Measurements from ENCODE around the gene PHF21B.

DNA sequence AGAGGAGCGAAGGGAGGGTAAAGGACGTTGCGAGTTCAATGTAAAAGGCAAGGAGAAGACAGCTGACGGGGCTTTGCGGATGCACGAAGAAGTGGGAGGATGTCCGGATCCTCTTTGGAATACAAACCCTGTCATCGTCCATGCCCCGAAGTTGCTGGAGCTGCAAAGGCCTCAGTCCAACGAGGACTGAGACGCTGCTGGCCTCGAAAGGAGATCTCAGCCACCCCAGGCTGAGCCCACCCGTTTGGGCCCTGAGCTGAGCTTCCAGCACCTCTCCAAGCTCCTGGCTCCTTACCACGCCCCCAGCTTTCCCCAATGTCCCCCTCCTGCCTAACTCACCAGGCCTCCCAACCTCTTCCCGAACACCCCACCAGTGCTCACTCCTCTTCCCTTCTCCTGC, 46.1 kb upstream of the PHF21B start:
- TF ChIP-seq, protein P1, sequence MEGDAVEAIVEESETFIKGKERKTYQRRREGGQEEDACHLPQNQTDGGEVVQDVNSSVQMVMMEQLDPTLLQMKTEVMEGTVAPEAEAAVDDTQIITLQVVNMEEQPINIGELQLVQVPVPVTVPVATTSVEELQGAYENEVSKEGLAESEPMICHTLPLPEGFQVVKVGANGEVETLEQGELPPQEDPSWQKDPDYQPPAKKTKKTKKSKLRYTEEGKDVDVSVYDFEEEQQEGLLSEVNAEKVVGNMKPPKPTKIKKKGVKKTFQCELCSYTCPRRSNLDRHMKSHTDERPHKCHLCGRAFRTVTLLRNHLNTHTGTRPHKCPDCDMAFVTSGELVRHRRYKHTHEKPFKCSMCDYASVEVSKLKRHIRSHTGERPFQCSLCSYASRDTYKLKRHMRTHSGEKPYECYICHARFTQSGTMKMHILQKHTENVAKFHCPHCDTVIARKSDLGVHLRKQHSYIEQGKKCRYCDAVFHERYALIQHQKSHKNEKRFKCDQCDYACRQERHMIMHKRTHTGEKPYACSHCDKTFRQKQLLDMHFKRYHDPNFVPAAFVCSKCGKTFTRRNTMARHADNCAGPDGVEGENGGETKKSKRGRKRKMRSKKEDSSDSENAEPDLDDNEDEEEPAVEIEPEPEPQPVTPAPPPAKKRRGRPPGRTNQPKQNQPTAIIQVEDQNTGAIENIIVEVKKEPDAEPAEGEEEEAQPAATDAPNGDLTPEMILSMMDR (IDR thresholded peaks at IDR 0.05): no peak
- no peak for TF ChIP-seq POLR2A (IDR thresholded peaks at IDR 0.05)
